ENCODE data around the gene GMPR.
"Not testable (repeated sequence)": the region's sequence is repeated elsewhere in the genome, so short reads cannot be mapped to it uniquely, and the experiment has no call there.

The GMPR gene

GRCh38 chr6:16264785-16265184, 26.4 kb downstream of the GMPR start:
- Histone ChIP-seq H2AK5ac (ENCODE audit: low read length) (no peak overlapping the region), H4K12ac (ENCODE audit: low read depth, low read length) (no peak overlapping the region), H3K18ac (ENCODE audit: low read length) (no peak overlapping the region), H3K9me3 (ENCODE audit: insufficient read depth, low read depth, low read length) (no peaks in the 10 kb centered on the region), H2BK120ac (ENCODE audit: insufficient read depth, low read length, poor library complexity) (no peak overlapping the region), H3K27me3 (ENCODE audit: insufficient read depth, low read length) (no peaks in the 10 kb centered on the region), H3K36me3 (ENCODE audit: control insufficient read depth in 1 of 2, insufficient read depth in 2 of 2, low read length in 2 of 2) (peaks cover 3% of the 10 kb centered on the region in 2 experiments), H3K4me3 (ENCODE audit: low read depth, low read length) (no peak overlapping the region), H4K8ac (ENCODE audit: low read depth, low read length) (no peak overlapping the region), H3K4ac (ENCODE audit: low read depth, low read length) (no peak overlapping the region), H2BK12ac (ENCODE audit: low read length) (no peak overlapping the region), H4K91ac (ENCODE audit: low read depth, low read length) (peak overlapping the region; percentile 9), H3K79me1 (ENCODE audit: low read length) (no peaks in the 10 kb centered on the region), H3K9ac (ENCODE audit: low read length) (no peak overlapping the region), H3K23ac (ENCODE audit: low read length) (no peak overlapping the region), H3K79me2 (ENCODE audit: control insufficient read depth, insufficient read depth, low read length, poor library complexity) (no peaks in the 10 kb centered on the region), H2BK5ac (ENCODE audit: low read depth, low read length, poor library complexity) (no peak overlapping the region), H3K4me2 (ENCODE audit: low read length) (no peak overlapping the region), H2AFZ (ENCODE audit: insufficient read depth, low read length, poor library complexity) (no peak overlapping the region), H3K14ac (ENCODE audit: low read length) (no peak overlapping the region), H3K27ac (ENCODE audit: low read depth, low read length) (no peak overlapping the region), H3K4me1 (ENCODE audit: control insufficient read depth in 1 of 2, insufficient read depth in 2 of 2, low read length in 2 of 2) (peaks cover 0 to 7% of the 10 kb centered on the region in 2 experiments)
- no CpG with 5 or more reads among the region's 2 CpGs for WGBS (ENCODE audit: extremely low coverage, insufficient coverage, insufficient read length)
- peak in 1 of 2 donors; percentile 25 for DNase-seq

DNA sequence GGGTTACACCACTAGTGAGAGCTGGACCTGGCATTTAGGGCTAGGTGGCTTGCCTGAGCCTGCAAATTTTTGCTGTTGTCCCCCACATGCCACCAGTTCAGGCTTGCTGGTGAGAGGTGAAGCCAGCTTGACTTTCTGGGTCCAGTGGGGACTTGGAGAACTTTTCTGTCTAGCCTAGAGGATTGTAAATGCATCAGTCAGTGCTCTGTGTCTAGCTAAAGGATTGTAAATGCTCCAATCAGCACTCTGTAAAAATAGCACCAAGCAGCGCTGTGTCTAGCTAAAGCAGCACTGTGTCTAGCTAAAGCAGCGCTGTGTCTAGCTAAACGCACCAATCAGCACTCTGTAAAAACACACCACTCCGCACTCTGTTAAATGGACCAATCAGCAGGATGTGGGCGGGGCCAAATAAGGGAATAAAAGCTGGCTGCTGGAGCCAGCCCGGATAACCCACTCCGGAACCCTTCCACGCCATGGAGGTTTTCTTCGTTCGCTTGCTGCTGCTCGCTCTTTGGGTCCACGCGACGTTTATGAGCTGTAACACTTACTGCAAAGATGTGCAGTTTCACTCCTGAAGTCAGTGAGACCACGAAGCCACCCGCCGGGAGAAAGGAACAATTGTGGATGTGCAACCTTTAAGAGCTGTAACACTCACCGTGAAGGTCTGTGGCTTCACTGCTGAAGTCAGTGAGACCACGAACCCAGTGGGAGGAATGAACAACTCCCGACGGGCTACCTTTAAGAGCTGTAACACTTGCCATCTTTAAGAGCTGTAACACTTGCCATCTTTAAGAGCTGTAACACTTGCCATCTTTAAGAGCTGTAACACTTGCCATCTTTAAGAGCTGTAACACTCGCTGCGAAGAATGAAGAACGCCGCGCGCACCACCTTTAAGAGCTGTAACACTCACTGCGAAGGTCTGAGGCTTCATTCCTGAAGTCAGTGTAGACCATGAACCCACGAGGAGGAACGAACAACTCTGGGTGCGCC, 27.3 kb downstream of the GMPR start:
- no peak overlapping the region for H3K18ac ChIP-seq (ENCODE audit: low read length)
- no peak overlapping the region for H4K12ac ChIP-seq (ENCODE audit: low read depth, low read length)
- H3K4me1 ChIP-seq (ENCODE audit: control insufficient read depth in 1 of 2, insufficient read depth in 2 of 2, low read length in 2 of 2): peaks cover 0 to 7% of the 10 kb centered on the region in 2 experiments
- no peaks in the 10 kb centered on the region for H3K79me2 ChIP-seq (ENCODE audit: control insufficient read depth, insufficient read depth, low read length, poor library complexity)
- H3K4ac ChIP-seq (ENCODE audit: low read depth, low read length): no peak overlapping the region
- no CpG with 5 or more reads among the region's 31 CpGs for WGBS (ENCODE audit: extremely low coverage, insufficient coverage, insufficient read length)
- no peak overlapping the region for H3K23ac ChIP-seq (ENCODE audit: low read length)
- no peaks in the 10 kb centered on the region for H3K27me3 ChIP-seq (ENCODE audit: insufficient read depth, low read length)
- H2AK5ac ChIP-seq (ENCODE audit: low read length): no peak overlapping the region
- H3K27ac ChIP-seq (ENCODE audit: low read depth, low read length): no peak overlapping the region
- H4K91ac ChIP-seq (ENCODE audit: low read depth, low read length): no peak overlapping the region
- H3K79me1 ChIP-seq (ENCODE audit: low read length): no peaks in the 10 kb centered on the region
- H3K36me3 ChIP-seq (ENCODE audit: control insufficient read depth in 1 of 2, insufficient read depth in 2 of 2, low read length in 2 of 2): peaks cover 3% of the 10 kb centered on the region in 2 experiments
- H2BK5ac ChIP-seq (ENCODE audit: low read depth, low read length, poor library complexity): no peak overlapping the region
- H3K9me3 ChIP-seq (ENCODE audit: insufficient read depth, low read depth, low read length): no peaks in the 10 kb centered on the region
- no peak overlapping the region for H2BK12ac ChIP-seq (ENCODE audit: low read length)
- H3K9ac ChIP-seq (ENCODE audit: low read length): no peak overlapping the region
- DNase-seq: no peak
- H3K14ac ChIP-seq (ENCODE audit: low read length): no peak overlapping the region
- H2AFZ ChIP-seq (ENCODE audit: insufficient read depth, low read length, poor library complexity): no peak overlapping the region
- H2BK120ac ChIP-seq (ENCODE audit: insufficient read depth, low read length, poor library complexity): no peak overlapping the region
- no peak overlapping the region for H4K8ac ChIP-seq (ENCODE audit: low read depth, low read length)
- H3K4me2 ChIP-seq (ENCODE audit: low read length): no peak overlapping the region
- no peak overlapping the region for H3K4me3 ChIP-seq (ENCODE audit: low read depth, low read length)

DNA sequence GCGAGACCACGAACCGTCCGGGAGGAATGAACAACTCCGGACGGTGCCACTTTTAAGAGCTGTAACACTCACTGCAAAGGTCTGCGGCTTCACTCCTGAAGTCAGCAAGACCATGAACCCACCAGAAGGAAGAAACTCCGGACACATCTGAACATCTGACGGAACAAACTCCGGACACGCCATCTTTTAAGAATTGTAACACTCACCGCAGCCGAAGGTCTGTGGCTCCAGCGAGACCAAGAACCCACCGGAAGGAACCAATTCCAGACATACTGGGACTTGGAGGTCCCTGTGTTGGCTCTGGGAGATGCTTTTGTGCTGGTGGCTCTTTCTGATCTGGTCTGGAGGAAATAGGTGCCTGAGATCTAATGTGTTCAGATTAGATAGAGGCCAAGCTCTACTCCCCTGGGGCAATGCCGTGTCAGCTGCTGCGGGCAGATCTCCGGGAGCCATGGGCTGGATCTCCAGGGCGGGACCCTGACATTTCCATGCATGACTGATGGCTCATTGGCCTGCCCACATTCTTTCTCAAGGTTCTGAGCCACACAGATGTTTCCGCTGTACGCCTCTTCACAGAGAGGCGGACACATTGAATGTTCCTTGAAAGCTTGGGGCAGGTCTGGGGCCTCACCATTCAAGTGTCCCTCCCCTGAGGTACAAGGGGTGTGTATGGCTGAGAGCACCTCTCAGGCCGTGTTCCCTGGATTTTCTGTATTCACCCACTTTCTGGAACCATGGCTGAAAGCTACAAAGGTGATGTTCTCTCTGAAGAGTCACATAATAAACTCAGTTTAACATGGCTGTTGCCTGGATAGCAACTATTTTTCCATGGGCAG, 29.3 kb downstream of the GMPR start:
- Histone ChIP-seq H3K4ac (ENCODE audit: low read depth, low read length) (no peak overlapping the region), H3K36me3 (ENCODE audit: control insufficient read depth in 1 of 2, insufficient read depth in 2 of 2, low read length in 2 of 2) (peaks cover 3% of the 10 kb centered on the region in 2 experiments), H4K12ac (ENCODE audit: low read depth, low read length) (no peak overlapping the region), H3K9ac (ENCODE audit: low read length) (no peak overlapping the region), H3K27me3 (ENCODE audit: insufficient read depth, low read length) (no peaks in the 10 kb centered on the region), H3K27ac (ENCODE audit: low read depth, low read length) (no peak overlapping the region), H2BK5ac (ENCODE audit: low read depth, low read length, poor library complexity) (no peak overlapping the region), H4K91ac (ENCODE audit: low read depth, low read length) (no peak overlapping the region), H3K79me1 (ENCODE audit: low read length) (no peaks in the 10 kb centered on the region), H2BK120ac (ENCODE audit: insufficient read depth, low read length, poor library complexity) (no peak overlapping the region), H3K79me2 (ENCODE audit: control insufficient read depth, insufficient read depth, low read length, poor library complexity) (no peaks in the 10 kb centered on the region), H3K4me1 (ENCODE audit: control insufficient read depth in 1 of 2, insufficient read depth in 2 of 2, low read length in 2 of 2) (peaks cover 0 to 7% of the 10 kb centered on the region in 2 experiments), H2AFZ (ENCODE audit: insufficient read depth, low read length, poor library complexity) (no peak overlapping the region), H3K14ac (ENCODE audit: low read length) (no peak overlapping the region), H3K23ac (ENCODE audit: low read length) (no peak overlapping the region), H3K9me3 (ENCODE audit: insufficient read depth, low read depth, low read length) (no peaks in the 10 kb centered on the region), H3K4me3 (ENCODE audit: low read depth, low read length) (no peak overlapping the region), H3K18ac (ENCODE audit: low read length) (no peak overlapping the region), H2BK12ac (ENCODE audit: low read length) (no peak overlapping the region), H4K8ac (ENCODE audit: low read depth, low read length) (no peak overlapping the region), H2AK5ac (ENCODE audit: low read length) (no peak overlapping the region), H3K4me2 (ENCODE audit: low read length) (no peak overlapping the region)
- peak; percentile 97 to 98 for DNase-seq
- no CpG with 5 or more reads among the region's 23 CpGs for WGBS (ENCODE audit: extremely low coverage, insufficient coverage, insufficient read length)

DNA sequence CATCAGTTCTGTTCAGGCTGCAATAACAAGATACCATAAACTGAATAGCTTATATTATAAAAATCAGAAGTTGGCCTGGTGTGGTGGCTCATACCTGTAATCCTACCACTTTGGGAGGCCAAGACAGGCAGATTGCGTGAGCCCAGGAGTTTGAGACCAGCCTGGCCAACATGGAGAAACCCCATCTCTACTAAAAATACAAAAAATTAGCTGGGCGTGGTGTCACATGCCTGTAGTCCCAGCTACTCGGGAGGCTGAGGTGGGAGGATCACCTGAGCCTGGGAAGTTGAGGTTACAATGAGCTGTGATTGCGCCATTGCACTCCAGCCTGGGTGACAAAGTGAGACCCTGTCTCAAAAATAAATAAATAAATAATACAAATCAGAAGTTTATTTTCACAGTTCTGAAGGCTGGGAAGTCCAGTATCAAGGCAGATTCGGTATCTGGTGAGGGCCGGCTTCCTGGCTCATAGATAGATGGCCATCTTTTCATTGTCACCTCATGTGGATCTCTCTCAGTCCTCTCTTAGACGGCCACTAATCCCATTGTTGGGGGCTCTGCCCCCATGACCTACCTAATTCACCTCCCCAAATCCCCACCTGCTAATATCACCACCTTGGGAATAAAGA, 31.2 kb downstream of the GMPR start:
- not testable (repeated sequence) for H3K18ac ChIP-seq (ENCODE audit: low read length); H3K4me2 ChIP-seq (ENCODE audit: low read length); H3K36me3 ChIP-seq (ENCODE audit: control insufficient read depth in 1 of 2, insufficient read depth in 2 of 2, low read length in 2 of 2); H2BK12ac ChIP-seq (ENCODE audit: low read length); H3K27me3 ChIP-seq (ENCODE audit: insufficient read depth, low read length); H2AFZ ChIP-seq (ENCODE audit: insufficient read depth, low read length, poor library complexity); H3K79me1 ChIP-seq (ENCODE audit: low read length); H3K9me3 ChIP-seq (ENCODE audit: insufficient read depth, low read depth, low read length); H3K9ac ChIP-seq (ENCODE audit: low read length); DNase-seq; H4K8ac ChIP-seq (ENCODE audit: low read depth, low read length); H2BK5ac ChIP-seq (ENCODE audit: low read depth, low read length, poor library complexity); H2AK5ac ChIP-seq (ENCODE audit: low read length); H3K27ac ChIP-seq (ENCODE audit: low read depth, low read length); H3K4ac ChIP-seq (ENCODE audit: low read depth, low read length); H3K14ac ChIP-seq (ENCODE audit: low read length); H4K91ac ChIP-seq (ENCODE audit: low read depth, low read length); H2BK120ac ChIP-seq (ENCODE audit: insufficient read depth, low read length, poor library complexity); H3K79me2 ChIP-seq (ENCODE audit: control insufficient read depth, insufficient read depth, low read length, poor library complexity); H3K4me3 ChIP-seq (ENCODE audit: low read depth, low read length); H4K12ac ChIP-seq (ENCODE audit: low read depth, low read length); H3K23ac ChIP-seq (ENCODE audit: low read length)
- no CpG with 5 or more reads among the region's 7 CpGs for WGBS (ENCODE audit: extremely low coverage, insufficient coverage, insufficient read length)
- H3K4me1 ChIP-seq (ENCODE audit: control insufficient read depth in 1 of 2, insufficient read depth in 2 of 2, low read length in 2 of 2): peaks cover 6 to 13% of the 10 kb centered on the region in 2 experiments

All from trophoblast cell (in vitro differentiated cells and primary cell).